Lower leg skin (tissue), 4 donors: ENCODE measurements around the gene PHETA1. TPM values are rescaled to one million over a fixed set of nuclear protein-coding genes. Genes with fewer than 3 reads are reported as not detected.

Experiments
- DNase-seq, 2 donors: peaks; one replicate each; pipeline ENCODE4 v3.0.0-alpha.2; 2019; ENCODE audit warnings: low spot score in 2 of 2
- H3K4me3 ChIP-seq: fragments of 200-600 bp; sonication (generic); 2 replicates; pipeline ENCODE4 v1.5.1; 2017; ENCODE audit warnings: mild to moderate bottlenecking, low read depth; ENCODE audit not compliant: poor library complexity, severe bottlenecking
- CTCF ChIP-seq, 3 donors: fragments of 450-650 bp; IDR thresholded peaks; one replicate each; pipeline ENCODE4 v1.5.1; 2016; ENCODE audit warnings: antibody characterized with exemption in 3 of 3, mild to moderate bottlenecking in 3 of 3, moderate library complexity in 2 of 3
- POLR2A ChIP-seq, 2 donors: fragments of 450-650 bp; IDR thresholded peaks; one replicate each; pipeline ENCODE4 v1.6.1; 2016 to 2017; ENCODE audit warnings: antibody characterized with exemption in 2 of 2, mild to moderate bottlenecking in 1 of 2, moderate library complexity in 1 of 2
- WGBS, 2 donors: methylation state at CpG; one replicate each; pipeline ENCODE4 v1.1.5; 2018; 5-methylcytosine and 5-hydroxymethylcytosine counted together
- intact Hi-C: fragments of 100-400 bp; cut with DNase I; formaldehyde crosslinking; loops from one replicate; pipeline ENCODE4 v1.15.0; 2023; ENCODE audit warnings: low total_unique reads
- total RNA-seq, 4 donors: library from RNA; depleted of rRNA; stranded (reverse); fragments of >200 nt; gene quantifications; one replicate each; pipeline ENCODE4 v1.1.0, GENCODE V29; 2016

Gene PHETA1
- total RNA-seq, 4 donors from 2014 or later: 18.6 to 37.3 (median 25.1) TPM

- intact Hi-C loops: loop anchor here (10.0 kb wide), 2 partner anchors 289 to 419 kb away; no protein-coding TSS in a partner anchor
- no peak for TF ChIP-seq CTCF (IDR thresholded peaks at IDR 0.05)
- no peak for TF ChIP-seq POLR2A (IDR thresholded peaks at IDR 0.05)
- peak; percentile 36 to 91 for DNase-seq
- 1 to 3% methylated on average over 8 of the region's 8 CpGs for WGBS, 2 donors
- H3K4me3 ChIP-seq: no peak overlapping the region
Measured at GRCh38 chr12:111313833-111314259, 55.0 kb downstream of the PHETA1 start.

- DNase-seq: no peak
- no peak overlapping the region for H3K4me3 ChIP-seq
- WGBS, 2 donors: 56 to 76% methylated on average over 5 of the region's 5 CpGs
- TF ChIP-seq POLR2A (IDR thresholded peaks at IDR 0.05) (no peak), CTCF (IDR thresholded peaks at IDR 0.05) (no peak)
- intact Hi-C loops: loop anchor here (10.0 kb wide), 2 partner anchors 288 to 418 kb away; no protein-coding TSS in a partner anchor
Measured at GRCh38 chr12:111312708-111313107, 56.2 kb downstream of the PHETA1 start.

- no peak for DNase-seq
- WGBS, 2 donors: 88 to 89% methylated on average over 13 of the region's 13 CpGs
- intact Hi-C loops: loop anchor here (10.0 kb wide), 2 partner anchors 287 to 417 kb away; no protein-coding TSS in a partner anchor
Measured at GRCh38 chr12:111312016-111312415, 56.9 kb downstream of the PHETA1 start.

GRCh38 chr12:111311011-111311410 lies 57.9 kb downstream of the PHETA1 start:
- WGBS, 2 donors: 72 to 74% methylated on average over 4 of the region's 4 CpGs
- TF ChIP-seq CTCF (IDR thresholded peaks at IDR 0.05) (no peak), POLR2A (IDR thresholded peaks at IDR 0.05) (no peak)
- intact Hi-C loops: loop anchor here (10.0 kb wide), 2 partner anchors 286 to 416 kb away; no protein-coding TSS in a partner anchor
- no peak for DNase-seq
- no peak overlapping the region for H3K4me3 ChIP-seq

More at GRCh38 chr12:111312016-111312415, 56.9 kb downstream of the PHETA1 start:
- no peak overlapping the region for H3K4me3 ChIP-seq
- TF ChIP-seq POLR2A (IDR thresholded peaks at IDR 0.05): no peak
- no peak for TF ChIP-seq CTCF (IDR thresholded peaks at IDR 0.05)

Other genes with a start within 250 kb of the PHETA1 start
- 10 to 100 TPM in 1 of 4 donors, 1 to 10 TPM in 3; 6.5 to 16.1 (median 8.2) TPM for gene SH2B3, start 36.8 kb upstream of the PHETA1 start, total RNA-seq
- 10 to 100 TPM; 20.3 to 42.9 (median 25.9) TPM for gene ATXN2, start 230.2 kb upstream of the PHETA1 start, total RNA-seq